GM19193 (cell line): ENCODE data around the gene TRAF3.

Experiments used
- POLR2A ChIP-seq: IDR thresholded peaks from 4 replicates; pipeline ENCODE4 v1.6.1; 2011; ENCODE audit not compliant: insufficient read depth, insufficient read length; ENCODE audit errors: extremely low read depth

Gene TRAF3

DNA sequence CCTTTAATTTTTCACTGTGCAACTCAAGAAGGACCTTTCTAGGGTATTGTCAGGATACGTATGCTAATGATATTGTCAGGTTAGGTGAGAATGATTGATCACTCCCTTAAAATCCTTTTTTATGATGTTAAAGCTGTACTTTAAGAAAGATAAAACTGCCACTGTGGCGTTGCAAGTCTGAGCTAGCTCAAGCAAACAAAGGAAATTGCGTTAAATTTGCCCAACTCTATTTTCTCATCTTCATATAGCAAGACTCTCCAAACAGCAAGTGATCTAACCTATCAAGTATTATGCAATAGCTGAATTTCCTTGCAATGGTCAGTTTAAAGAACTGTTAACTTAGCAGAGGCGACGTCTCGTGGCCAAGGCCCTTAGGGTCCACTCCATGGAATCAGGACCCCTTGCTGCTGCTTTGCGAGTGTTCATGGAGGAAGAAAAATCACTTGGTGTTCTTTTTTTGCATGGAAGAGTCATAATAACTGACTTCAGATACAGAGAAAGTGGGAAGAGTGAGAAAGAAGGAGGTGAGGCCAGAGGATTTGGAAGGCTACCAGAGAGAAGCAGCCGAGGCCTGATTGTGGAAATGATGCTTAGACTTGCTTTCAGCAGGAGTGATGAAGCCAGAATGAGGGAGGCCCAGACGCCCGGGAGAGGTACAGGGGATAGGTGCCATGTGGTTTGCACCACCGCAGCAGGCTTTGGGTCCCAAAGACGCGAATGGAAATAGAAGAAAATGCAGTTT is 2.5 kb downstream of the TRAF3 start:
- no peak for TF ChIP-seq POLR2A

DNA sequence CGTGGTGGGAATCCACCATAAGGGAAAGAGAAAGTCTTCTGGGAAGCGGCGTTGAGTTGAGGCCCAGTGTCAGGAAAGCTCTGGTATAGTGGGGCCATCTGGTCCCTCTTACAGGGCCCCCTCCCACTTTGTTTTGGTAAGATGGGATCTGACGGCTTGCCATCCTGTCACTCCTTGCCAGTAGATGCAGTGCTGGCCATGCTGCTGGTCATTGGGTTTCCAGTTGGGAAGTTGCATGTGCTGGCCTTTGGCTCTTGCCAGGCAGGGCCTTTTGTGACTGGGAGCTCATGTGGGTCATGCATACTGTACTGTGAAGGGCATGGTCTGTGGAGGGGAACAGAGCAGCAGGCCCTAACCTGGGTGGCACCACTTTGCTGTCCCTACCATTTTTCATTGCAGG is 3.8 kb downstream of the TRAF3 start:
- no peak for TF ChIP-seq POLR2A

DNA sequence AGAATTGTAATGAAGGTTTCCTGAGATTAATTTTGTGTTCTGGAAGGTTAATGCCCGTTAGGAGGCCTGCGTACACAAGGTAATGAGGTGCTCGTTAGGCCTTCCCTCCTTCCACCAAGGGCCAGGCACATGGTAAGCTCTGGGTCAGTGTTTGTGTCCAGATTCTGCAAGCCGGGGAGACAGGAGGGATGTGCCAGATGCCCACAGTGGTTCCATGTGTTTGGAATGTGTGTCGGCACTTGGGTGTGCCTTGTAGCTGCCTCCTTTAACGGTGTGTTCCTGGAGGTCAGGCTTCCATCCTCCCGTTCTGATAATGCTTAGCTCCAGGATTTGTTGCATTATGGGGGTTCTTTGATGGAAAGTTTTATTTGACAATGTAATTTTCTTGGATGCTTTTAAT is 5.7 kb downstream of the TRAF3 start:
- TF ChIP-seq POLR2A: no peak

DNA sequence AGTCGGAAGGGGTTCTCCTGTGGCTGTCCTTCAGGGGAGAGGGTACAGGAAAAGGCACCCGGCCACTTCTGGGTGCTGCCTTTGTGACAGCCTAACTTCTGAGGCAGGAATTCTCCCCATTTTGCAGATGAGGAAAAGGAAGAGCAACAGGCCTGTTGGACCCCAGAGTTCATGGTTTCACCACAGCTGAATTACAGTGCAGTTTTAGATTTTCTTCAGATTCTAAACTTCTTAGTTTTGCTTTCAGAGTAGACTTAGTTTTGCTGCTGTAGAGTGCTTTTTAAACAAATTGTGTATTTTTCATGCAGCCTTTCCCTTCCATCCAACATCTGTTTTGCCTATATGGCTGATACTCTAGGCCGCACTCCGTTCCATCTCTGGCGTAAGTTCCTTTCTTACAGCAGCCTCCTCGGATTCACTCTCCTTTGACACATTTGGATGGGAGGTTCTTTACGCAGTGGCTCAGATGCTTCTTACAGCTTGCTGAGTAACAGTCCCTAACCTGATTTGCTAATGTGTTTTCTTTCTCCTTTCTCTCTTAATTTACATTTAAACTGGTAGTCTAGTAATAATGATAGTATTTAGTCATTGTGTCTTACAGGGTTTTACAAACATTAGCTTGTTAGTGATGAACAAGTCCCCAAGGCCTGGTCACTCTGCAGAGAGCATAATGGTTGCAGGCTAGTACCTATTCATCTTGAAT is 7.8 kb downstream of the TRAF3 start:
- TF ChIP-seq POLR2A: no peak

DNA sequence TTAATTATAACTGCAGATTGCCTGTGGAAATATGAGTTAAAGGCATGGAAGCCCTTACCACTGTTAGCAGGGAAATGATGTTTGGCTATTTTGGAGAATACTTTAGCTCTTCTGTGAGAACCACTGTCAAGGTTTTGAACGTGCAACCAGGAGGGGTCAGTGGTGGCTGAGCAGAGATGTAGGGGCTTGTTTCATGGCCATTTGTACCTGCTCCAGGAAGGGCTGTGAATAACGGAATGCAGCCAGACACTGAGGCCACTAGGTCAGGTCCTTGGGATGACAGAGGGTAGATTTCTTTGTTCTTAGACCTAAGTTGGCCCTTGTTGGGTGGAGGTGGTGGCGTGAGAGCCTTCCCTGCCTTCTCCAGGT is 8.3 kb downstream of the TRAF3 start:
- no peak for TF ChIP-seq POLR2A

DNA sequence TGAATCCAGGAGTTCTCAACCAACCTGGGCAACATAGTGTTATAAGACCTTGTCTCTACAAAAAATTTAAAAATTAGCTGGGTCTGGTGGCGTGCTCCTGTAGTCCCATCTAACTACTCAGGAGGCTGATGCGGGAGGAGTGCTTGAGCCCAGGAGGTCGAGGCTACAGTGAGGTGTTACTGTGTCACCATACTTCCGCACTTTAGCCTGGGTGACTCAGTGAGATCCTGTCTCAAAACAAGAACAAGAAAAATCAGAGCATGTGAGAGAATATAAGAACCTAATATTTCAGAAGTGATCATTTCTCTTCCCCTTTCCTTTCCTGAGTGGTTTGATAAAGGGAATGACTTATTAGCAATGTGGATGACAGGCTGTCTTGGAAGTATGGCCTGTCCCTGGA is 9.5 kb downstream of the TRAF3 start:
- no peak for TF ChIP-seq POLR2A

DNA sequence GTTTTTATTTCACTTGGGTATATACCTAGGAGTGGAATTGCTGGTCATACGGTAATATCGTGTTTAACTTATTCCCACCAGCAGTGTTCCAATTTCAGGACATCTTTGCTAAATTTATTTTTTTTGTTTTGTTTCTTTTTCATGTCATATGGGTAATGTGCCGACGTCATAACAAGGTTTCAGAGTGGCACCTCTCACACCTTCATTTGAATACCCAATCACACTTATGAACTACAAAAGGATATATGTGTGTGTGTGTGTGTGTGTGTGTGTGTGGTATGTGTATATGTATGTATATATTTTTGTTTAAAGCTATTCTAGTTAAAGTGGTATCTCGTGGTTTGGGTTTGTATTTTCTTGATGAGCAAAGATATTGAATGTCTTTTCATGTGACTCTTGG is 12.1 kb downstream of the TRAF3 start:
- TF ChIP-seq POLR2A: no peak

DNA sequence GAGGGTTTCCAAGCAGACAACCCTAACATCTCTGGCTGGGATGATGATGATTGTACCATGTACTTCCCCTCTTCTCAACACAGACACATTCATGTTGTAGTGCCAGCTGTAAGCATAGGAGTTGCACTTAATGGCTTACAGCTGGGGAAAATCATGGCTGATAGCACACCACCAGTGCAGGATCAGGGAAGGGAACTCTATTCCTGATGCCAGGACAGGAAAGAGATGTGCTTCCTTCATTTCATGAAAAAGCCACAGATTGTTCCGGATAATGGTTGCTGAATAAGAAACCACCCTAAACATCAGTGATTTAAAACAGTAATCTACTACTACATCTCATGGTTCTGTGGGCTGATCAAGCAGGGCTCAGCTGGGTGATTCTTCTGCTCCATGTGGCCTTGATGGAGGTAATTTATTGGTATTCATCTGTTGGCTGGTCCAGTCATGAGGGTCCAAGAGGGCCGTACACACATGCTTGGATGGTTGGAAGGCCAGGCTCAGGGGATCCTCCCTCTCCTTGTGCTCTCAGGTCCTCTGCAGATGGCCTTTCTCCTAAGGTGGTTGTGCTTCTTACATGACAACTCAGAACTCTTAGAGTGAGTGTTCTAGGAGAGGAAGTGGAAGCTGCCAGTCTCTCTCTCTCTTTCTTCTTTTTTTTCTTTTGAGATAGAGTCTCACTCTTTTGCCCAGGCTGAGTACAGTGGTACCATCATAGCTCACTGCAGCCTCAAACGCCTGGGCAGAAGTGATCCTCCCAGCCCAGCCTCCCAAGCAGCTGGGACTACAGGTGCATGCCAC is 16.5 kb downstream of the TRAF3 start:
- TF ChIP-seq POLR2A: no peak

DNA sequence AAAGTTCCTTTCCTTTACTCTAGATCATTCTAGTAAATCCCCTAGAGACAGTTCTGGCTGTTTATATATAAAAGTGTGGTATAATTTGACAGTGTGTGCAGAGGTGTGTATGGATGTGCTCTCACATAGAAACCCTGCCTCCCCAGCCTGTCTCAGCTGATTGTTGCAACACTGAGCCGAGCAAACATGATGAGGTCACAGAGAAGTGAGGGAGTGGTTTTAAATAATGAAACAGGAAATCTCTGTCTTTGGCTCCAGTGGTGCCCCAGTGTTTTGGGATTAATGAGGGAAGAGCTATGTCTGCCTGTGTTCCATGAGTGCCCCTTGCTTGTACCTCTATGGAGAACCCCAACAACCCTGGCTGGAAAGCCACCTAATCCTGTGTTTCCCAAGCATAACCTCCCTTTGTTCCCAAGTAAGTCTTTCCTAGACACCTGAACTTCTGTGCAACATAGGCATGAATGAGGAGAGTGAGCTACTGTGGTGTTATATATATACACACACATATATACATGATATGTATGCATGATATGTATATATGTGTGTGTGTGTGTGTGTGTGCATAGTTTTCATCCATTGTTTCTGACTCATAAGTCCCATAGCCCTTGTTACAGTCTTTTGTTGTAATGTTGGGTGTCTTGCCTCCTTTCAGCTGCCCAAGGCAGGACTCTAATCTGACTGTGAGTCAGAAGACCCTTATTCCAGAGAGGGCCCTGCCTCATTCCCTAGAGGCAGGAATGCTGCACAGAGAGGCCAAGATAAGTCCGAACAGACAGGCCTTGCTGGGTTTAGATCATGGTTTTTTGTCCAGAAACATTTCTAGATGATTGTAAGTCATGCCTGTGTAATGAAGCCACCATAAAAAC is 18.0 kb downstream of the TRAF3 start:
- TF ChIP-seq POLR2A: no peak

DNA sequence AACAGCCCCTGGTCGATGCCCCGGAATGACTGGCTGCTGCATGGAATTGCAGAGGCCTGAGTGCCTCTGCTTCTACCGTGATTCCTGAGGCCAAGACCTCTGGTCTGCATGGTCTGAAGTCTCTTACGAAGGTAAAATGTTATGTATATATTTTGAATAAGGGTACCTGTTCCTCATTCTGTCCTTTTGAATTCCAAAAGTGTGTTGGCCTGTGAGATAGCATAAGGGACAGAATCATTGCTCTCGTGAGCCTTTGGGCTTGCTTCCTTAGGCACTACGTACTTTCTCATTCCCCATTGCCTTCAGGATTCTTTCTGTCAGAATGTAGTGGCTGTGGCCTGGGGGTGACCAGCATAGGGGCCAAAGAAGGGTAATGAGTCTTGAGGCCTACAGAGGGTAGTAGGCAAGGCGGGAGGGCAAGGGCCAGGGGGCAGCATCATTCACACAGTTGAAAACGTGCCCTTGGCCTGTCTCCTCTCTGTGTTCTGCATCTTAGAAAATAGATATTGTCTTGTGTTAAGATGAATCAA is 19.5 kb downstream of the TRAF3 start:
- no peak for TF ChIP-seq POLR2A

DNA sequence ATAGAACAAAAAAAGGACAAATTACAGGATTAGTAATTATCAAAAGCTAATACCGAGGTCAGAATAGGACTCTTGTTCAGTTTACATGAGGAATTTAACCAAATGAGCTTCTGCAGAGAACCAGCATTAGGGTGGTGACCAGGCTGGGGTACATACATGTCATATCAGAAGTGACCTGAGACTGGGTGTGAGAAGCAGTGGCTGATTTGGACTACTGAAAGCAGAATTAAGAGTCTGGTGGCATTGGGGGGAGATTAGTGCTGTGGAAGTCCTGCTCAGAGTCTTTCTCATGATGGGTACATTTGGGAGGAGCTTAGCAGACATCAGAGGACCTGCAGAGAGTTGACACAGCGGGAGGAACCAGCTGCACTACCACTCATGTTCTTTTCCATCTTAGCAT is 21.7 kb downstream of the TRAF3 start:
- TF ChIP-seq POLR2A: no peak

DNA sequence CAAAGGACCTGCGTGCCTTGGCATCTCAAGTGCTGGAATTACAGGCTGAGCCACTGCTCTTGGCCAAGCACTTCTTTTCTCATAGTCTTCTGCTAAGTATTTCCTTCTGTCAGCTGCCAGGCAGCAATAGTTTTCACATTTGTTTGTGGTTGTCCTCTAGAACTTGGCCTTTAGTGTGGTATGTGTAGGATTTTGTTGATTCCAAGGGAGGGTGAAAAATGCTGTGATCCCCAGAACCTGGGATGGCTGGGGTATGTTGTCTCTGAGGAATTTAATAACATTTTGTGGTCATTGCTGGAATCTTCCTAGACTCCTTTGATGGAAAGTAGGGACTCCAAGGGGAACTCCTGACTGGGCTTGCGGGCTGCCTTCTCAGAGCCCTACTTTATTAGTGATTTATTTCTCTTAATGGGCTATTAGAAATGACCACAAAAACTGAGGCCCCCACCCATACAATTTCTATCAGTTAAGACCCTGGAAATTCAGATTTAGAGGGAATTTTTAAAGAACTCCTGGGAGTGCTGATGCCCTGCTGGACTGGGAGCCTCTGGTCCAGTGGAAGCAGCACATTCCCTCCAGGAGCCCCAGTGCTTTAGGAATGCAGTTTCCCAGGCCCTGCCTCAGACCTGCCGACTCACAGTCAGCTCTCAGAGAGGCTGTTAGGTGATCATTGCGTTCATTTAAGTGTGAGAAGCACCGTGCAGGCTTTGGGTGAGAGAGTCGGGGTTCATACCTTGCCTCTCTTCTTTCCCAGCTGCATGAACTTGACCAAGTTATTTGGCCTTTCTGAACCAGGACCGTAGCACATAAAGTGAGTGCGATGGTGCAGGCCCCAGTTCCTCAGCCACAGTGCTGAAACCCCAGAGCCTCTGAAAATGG is 22.7 kb downstream of the TRAF3 start:
- no peak for TF ChIP-seq POLR2A

DNA sequence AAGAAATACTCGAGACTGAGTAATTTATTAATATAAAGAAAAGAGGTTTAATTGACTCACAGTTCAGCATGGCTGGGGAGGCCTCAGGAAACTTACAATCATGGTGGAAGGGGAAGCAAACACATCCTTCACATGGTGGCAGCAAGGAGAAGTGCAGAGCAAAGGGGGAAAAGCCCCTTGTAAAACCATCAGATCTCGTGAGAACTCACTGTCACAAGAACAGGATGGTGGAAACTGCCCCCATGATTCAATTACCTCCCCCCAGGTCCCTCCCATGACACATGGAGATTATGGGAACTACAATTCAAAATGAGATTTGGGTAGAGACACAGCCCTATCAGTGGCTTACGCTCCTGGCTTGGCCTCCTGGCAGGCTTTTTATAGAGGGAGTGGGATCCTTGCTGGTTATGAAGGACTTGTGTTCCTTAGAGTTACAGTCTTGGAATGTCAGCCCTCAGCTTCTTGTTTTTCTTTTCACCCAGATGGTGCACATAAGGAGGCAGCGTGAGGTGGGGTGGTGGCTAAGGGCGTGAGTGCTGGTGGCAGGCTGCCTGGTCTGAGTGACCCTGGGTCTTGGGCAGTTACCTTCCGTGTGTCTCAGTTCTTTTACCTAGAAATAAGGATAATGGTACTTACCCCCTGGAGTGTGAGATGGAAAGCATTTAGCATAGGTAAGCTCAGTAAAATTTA is 25.7 kb downstream of the TRAF3 start:
- TF ChIP-seq POLR2A: no peak
